SK-N-MC (cell line): ENCODE results near the gene UCKL1.

ENCODE experiments used
- EZH2 ChIP-seq: fragments of 200-600 bp; sonication (generic); IDR thresholded peaks from one replicate; pipeline ENCODE4 v1.6.1; 2017; ENCODE audit warnings: antibody characterized with exemption
- FOXP2 ChIP-seq: optimal IDR thresholded peaks from 2 replicates; pipeline ENCODE3; 2011; ENCODE audit warnings: mild to moderate bottlenecking, moderate library complexity; ENCODE audit not compliant: insufficient read depth; ENCODE audit errors: extremely low read length, control extremely low read depth
- POLR2AphosphoS5 ChIP-seq: IDR thresholded peaks from 2 replicates; pipeline ENCODE4 v1.6.1; 2012; ENCODE audit warnings: mild to moderate bottlenecking, low read depth, low read length, borderline replicate concordance

GRCh38 chr20:63894358-63895201, 61.6 kb downstream of the UCKL1 start, which contains the start of gene DNAJC5:
- peak; percentile 39; the same call in 1 of the 2 replicates for TF ChIP-seq POLR2AphosphoS5
- TF ChIP-seq EZH2: no peak
- no peak for TF ChIP-seq FOXP2
